Measurements from ENCODE around the gene LRRC17. TPM values are rescaled to one million over a fixed set of nuclear protein-coding genes. Genes with fewer than 3 reads are reported as not detected.

Gene LRRC17
- total and polyA plus RNA-seq, 2 of the 4 experiments (the other 2 are of a cell fraction) = 250 to 280 TPM

DNA sequence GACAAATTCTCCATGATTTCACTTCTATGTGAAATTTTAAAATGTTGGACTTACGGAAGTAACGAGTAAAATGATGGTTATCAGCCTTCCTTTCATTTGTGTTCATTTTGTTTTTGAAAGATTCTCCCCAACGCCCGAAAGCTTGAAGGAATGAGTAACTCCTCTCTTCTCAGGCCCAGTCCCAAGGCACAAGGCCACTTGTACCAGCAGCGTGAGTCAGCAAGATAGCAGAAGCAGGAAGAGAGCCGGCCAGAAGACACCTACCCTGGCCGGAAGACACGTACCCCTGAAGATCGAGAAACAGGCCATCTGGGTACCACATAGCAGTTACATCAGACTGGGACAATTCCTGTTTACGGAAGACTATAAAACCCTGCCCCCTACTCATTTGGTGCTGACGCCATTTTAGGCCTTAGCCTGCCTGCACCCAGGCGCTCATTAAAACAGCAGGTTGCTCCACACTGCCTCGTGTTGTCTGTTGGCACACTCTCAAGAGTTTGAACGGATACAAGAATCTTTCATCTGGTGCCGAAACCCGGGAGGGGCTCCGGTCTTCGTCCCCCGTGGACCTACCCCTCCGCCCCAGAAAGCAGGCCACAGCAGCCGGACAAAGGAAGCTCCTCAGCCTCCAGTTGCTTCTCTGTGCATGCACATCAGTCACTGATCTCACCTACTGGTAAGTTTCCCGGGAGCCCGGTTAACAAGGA lies 60.4 kb downstream of the LRRC17 start:
- Histone ChIP-seq H3K27me3 (ENCODE audit: control insufficient read depth, insufficient read depth, low read length) (no peaks in the 10 kb centered on the region), H3K27ac (ENCODE audit: insufficient read depth, low read length) (no peak overlapping the region), H3K9me3 (ENCODE audit: control insufficient read depth, insufficient read depth, low read length) (no peaks in the 10 kb centered on the region), H3K56ac (ENCODE audit: extremely low read depth, insufficient read depth, low read length) (no peak overlapping the region), H4K20me1 (ENCODE audit: insufficient read depth, low read length) (no peaks in the 10 kb centered on the region), H2AK9ac (replicated peaks; ENCODE audit: low read depth, low read length, poor library complexity) (no peak overlapping the region), H4K5ac (ENCODE audit: low read depth, low read length) (no peak overlapping the region), H3K36me3 (ENCODE audit: control insufficient read depth, insufficient read depth, low read length) (no peaks in the 10 kb centered on the region), H3K14ac (replicated peaks; ENCODE audit: low read depth, low read length) (no peak overlapping the region), H2BK120ac (ENCODE audit: low read depth, low read length) (no peak overlapping the region; the same call in 1 of the 2 replicates), H2AFZ (replicated peaks; ENCODE audit: low read length, poor library complexity) (no peak overlapping the region), H3K4me3 (ENCODE audit: insufficient read depth, low read depth, low read length) (no peak overlapping the region), H3K79me1 (ENCODE audit: low read depth in 1 of 2, low read length in 2 of 2) (no peaks in the 10 kb centered on the region), H3K9ac (ENCODE audit: low read depth, low read length) (no peak overlapping the region), H2BK5ac (ENCODE audit: low read depth, low read length, poor library complexity, severe bottlenecking) (no peak overlapping the region), H2BK15ac (ENCODE audit: low read depth, low read length) (no peak overlapping the region), H4K91ac (ENCODE audit: insufficient read depth, low read depth, low read length) (no peak overlapping the region), H3K23ac (ENCODE audit: low read depth, low read length) (no peak overlapping the region), H2BK20ac (ENCODE audit: low read depth, low read length) (no peak overlapping the region), H3K4me1 (ENCODE audit: control insufficient read depth, insufficient read depth, low read length) (no peaks in the 10 kb centered on the region), H3K4ac (ENCODE audit: low read depth, low read length) (no peak overlapping the region; the same call in 1 of the 2 replicates), H3K18ac (ENCODE audit: low read depth, low read length) (no peak overlapping the region), H3K9me1 (ENCODE audit: insufficient read depth, low read length) (no peaks in the 10 kb centered on the region), H3K4me2 (ENCODE audit: low read depth, low read length) (no peak overlapping the region), H4K8ac (ENCODE audit: low read depth in 2 of 2, low read length in 2 of 2) (peak overlapping the region in 1 of 2 experiments; percentile 21; a peak in 1 of 4 replicates), H2AK5ac (ENCODE audit: low read depth, low read length) (no peak overlapping the region)
- ChIA-PET POLR2A (ENCODE audit: unreplicated experiment) (no interaction called here), CTCF (interaction anchor here (0.6 kb wide), 1 partner anchor 34 kb away, joined by 3 read pairs; no protein-coding TSS in a partner anchor)
- TF ChIP-seq FOS (IDR thresholded peaks at IDR 0.05; ENCODE audit: low read depth, low read length) (no peak), MXI1 (IDR thresholded peaks at IDR 0.05; ENCODE audit: borderline replicate concordance, low read depth, low read length) (no peak), RCOR1 (IDR thresholded peaks at IDR 0.05; ENCODE audit: insufficient replicate concordance, low read length) (no peak), CHD1 (IDR thresholded peaks at IDR 0.05; ENCODE audit: low read depth, low read length) (no peak), POLR2A (IDR thresholded peaks at IDR 0.05; ENCODE audit: low read depth, low read length) (no peak), MAZ (IDR thresholded peaks at IDR 0.05; ENCODE audit: borderline replicate concordance, low read depth, low read length) (no peak), RAD21 (IDR thresholded peaks at IDR 0.05; ENCODE audit: low read length) (no peak), ELK1 (IDR thresholded peaks at IDR 0.05; ENCODE audit: borderline replicate concordance, low read depth, low read length) (no peak), MAFK (IDR thresholded peaks at IDR 0.05; ENCODE audit: low read depth, low read length) (no peak), RFX5 (IDR thresholded peaks at IDR 0.05; ENCODE audit: low read depth, low read length) (no peak), BHLHE40 (IDR thresholded peaks at IDR 0.05; ENCODE audit: low read depth, low read length) (no peak), CTCF (conservative IDR thresholded peaks at IDR 0.05; ENCODE audit: low read depth, low read length) (no peak)
- TF ChIP-seq, protein P1, sequence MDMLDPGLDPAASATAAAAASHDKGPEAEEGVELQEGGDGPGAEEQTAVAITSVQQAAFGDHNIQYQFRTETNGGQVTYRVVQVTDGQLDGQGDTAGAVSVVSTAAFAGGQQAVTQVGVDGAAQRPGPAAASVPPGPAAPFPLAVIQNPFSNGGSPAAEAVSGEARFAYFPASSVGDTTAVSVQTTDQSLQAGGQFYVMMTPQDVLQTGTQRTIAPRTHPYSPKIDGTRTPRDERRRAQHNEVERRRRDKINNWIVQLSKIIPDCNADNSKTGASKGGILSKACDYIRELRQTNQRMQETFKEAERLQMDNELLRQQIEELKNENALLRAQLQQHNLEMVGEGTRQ (IDR thresholded peaks at IDR 0.05; ENCODE audit: low read depth, low read length) = no peak
- 98% methylated on average over 11 of the region's 23 CpGs; no CpG with 5 or more reads in 1 of the 2 experiments for WGBS, 2 experiments (ENCODE audit: extremely low coverage in 2 of 2, insufficient read length in 1 of 2)
- dilution Hi-C loops (cut with HindIII; ENCODE audit: low sequenced_read_pairs, unreplicated experiment) = no loop called here
- ATAC-seq (ENCODE audit: low read depth) = no peak
- BruUV-seq (replicated peaks) = no TSS peak
- in situ Hi-C loops (cut with MboI; ENCODE audit: low sequenced_read_pairs) = no loop called here
- no peak for DNase-seq
- intact Hi-C loops (cut with micrococcal nuclease) = no loop called here

Data from IMR-90 (cell line).